ENCODE data around the gene KLK7.

KLK7 gene

DNA sequence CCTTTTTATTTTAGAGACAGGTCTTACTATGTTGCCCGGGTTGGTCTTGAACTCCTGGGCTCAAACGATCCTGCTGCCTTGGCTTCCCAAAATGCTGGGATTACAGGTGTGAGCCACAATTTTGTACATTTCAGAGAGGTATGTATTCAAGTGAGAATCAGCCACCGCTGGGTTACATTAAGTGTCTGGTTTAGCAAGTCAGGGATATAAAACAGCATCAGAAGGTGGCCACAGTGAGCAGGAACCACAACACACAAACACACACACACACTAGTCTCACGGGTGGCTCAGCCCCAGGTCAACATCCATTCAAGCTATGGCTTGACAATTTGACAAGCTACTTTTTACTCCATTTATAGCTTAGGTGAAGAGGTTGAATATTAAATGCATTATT lies 51.0 kb downstream of the KLK7 start:
- no peak for ATAC-seq
- TF ChIP-seq, protein P1, sequence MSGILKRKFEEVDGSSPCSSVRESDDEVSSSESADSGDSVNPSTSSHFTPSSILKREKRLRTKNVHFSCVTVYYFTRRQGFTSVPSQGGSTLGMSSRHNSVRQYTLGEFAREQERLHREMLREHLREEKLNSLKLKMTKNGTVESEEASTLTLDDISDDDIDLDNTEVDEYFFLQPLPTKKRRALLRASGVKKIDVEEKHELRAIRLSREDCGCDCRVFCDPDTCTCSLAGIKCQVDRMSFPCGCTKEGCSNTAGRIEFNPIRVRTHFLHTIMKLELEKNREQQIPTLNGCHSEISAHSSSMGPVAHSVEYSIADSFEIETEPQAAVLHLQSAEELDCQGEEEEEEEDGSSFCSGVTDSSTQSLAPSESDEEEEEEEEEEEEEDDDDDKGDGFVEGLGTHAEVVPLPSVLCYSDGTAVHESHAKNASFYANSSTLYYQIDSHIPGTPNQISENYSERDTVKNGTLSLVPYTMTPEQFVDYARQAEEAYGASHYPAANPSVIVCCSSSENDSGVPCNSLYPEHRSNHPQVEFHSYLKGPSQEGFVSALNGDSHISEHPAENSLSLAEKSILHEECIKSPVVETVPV (CRISPR knock-in tag; IDR thresholded peaks at IDR 0.05): no peak
- TF ChIP-seq, protein P2, sequence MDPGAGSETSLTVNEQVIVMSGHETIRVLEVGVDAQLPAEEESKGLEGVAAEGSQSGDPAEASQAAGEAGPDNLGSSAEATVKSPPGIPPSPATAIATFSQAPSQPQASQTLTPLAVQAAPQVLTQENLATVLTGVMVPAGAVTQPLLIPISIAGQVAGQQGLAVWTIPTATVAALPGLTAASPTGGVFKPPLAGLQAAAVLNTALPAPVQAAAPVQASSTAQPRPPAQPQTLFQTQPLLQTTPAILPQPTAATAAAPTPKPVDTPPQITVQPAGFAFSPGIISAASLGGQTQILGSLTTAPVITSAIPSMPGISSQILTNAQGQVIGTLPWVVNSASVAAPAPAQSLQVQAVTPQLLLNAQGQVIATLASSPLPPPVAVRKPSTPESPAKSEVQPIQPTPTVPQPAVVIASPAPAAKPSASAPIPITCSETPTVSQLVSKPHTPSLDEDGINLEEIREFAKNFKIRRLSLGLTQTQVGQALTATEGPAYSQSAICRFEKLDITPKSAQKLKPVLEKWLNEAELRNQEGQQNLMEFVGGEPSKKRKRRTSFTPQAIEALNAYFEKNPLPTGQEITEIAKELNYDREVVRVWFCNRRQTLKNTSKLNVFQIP (CRISPR knock-in tag; IDR thresholded peaks at IDR 0.05; ENCODE audit: borderline replicate concordance, low read depth): no peak
- no peak for TF ChIP-seq ISL1 (CRISPR knock-in tag; IDR thresholded peaks at IDR 0.05)
- TF ChIP-seq SNAI2 (CRISPR knock-in tag; IDR thresholded peaks at IDR 0.05): no peak
- TF ChIP-seq ZFP3 (CRISPR knock-in tag; IDR thresholded peaks at IDR 0.05): no peak
- TF ChIP-seq ZFP30 (CRISPR knock-in tag; IDR thresholded peaks at IDR 0.05): no peak
- no peak for TF ChIP-seq ESRRG (CRISPR knock-in tag; IDR thresholded peaks at IDR 0.05)

DNA sequence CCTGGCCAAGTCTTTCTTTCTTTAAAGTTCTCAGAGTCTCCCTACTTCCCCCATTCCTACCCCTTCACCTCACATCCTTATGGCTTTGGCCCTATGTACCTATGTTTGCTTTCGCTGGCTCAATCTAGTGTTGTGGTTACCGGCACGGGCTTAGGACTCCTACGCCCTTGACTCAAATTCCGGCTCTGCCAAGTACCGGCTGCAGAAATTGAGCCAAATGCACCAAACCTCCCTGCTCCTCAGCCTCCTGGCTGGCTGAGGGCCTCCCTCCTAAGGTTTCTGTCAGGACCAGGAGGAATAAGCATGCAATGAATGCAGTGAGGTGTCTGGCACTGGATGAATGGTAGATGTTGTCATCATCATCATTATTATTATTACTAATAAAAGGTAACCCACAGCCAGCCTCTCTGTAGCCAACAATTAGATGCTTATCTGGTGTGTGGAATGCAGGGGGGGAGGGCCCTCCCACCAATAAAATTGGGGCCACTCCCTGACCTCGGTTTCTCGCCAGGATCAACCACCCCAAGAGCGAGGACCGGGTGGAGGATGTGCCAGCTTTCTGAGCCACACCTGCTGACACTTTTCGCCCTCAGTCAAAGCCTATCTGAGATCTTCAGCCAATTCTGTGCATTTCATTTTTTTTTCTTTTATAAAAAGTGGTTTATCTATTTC lies 51.6 kb downstream of the KLK7 start:
- TF ChIP-seq OSR1 (CRISPR knock-in tag; IDR thresholded peaks at IDR 0.05) (no peak), TCF4 (CRISPR knock-in tag; IDR thresholded peaks at IDR 0.05; ENCODE audit: borderline replicate concordance) (no peak), RARB (CRISPR knock-in tag; IDR thresholded peaks at IDR 0.05) (no peak)
- TF ChIP-seq, protein P1 (CRISPR knock-in tag; IDR thresholded peaks at IDR 0.05): no peak
- ATAC-seq: no peak

DNA sequence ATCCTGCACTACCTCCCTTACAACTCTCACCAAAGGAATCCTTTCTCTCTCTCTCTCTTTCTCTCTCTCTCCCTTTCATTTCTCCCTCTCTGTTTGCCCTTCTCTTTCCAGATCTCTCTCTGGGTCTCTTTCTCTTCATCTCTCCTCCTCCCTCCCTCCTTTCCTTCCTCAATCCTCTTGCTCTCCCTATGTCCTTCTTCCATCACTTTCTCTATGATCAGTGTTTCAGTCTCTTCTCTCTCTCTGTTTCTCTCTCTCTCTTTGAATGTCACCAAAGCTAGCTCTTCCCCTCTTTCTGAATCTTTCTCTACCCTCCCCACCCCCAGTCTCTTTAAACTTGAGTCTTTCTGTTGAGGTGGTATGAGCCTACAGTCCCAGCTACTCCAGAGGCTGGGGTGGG lies 52.7 kb downstream of the KLK7 start:
- no peak for ATAC-seq
- TF ChIP-seq SNAI2 (CRISPR knock-in tag; IDR thresholded peaks at IDR 0.05) (no peak), ESRRG (CRISPR knock-in tag; IDR thresholded peaks at IDR 0.05) (no peak), ZNF70 (CRISPR knock-in tag; IDR thresholded peaks at IDR 0.05) (no peak), ZFP3 (CRISPR knock-in tag; IDR thresholded peaks at IDR 0.05) (no peak), TOX (CRISPR knock-in tag; IDR thresholded peaks at IDR 0.05; ENCODE audit: borderline replicate concordance) (no peak), ISL1 (CRISPR knock-in tag; IDR thresholded peaks at IDR 0.05) (no peak), RARB (CRISPR knock-in tag; IDR thresholded peaks at IDR 0.05) (no peak), ZC3H10 (CRISPR knock-in tag; IDR thresholded peaks at IDR 0.05) (no peak), ZNF8 (CRISPR knock-in tag; IDR thresholded peaks at IDR 0.05) (no peak)
- TF ChIP-seq, protein P1 (CRISPR knock-in tag; IDR thresholded peaks at IDR 0.05): no peak
- TF ChIP-seq, protein P3, sequence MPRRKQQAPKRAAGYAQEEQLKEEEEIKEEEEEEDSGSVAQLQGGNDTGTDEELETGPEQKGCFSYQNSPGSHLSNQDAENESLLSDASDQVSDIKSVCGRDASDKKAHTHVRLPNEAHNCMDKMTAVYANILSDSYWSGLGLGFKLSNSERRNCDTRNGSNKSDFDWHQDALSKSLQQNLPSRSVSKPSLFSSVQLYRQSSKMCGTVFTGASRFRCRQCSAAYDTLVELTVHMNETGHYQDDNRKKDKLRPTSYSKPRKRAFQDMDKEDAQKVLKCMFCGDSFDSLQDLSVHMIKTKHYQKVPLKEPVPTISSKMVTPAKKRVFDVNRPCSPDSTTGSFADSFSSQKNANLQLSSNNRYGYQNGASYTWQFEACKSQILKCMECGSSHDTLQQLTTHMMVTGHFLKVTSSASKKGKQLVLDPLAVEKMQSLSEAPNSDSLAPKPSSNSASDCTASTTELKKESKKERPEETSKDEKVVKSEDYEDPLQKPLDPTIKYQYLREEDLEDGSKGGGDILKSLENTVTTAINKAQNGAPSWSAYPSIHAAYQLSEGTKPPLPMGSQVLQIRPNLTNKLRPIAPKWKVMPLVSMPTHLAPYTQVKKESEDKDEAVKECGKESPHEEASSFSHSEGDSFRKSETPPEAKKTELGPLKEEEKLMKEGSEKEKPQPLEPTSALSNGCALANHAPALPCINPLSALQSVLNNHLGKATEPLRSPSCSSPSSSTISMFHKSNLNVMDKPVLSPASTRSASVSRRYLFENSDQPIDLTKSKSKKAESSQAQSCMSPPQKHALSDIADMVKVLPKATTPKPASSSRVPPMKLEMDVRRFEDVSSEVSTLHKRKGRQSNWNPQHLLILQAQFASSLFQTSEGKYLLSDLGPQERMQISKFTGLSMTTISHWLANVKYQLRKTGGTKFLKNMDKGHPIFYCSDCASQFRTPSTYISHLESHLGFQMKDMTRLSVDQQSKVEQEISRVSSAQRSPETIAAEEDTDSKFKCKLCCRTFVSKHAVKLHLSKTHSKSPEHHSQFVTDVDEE (CRISPR knock-in tag; IDR thresholded peaks at IDR 0.05): no peak

DNA sequence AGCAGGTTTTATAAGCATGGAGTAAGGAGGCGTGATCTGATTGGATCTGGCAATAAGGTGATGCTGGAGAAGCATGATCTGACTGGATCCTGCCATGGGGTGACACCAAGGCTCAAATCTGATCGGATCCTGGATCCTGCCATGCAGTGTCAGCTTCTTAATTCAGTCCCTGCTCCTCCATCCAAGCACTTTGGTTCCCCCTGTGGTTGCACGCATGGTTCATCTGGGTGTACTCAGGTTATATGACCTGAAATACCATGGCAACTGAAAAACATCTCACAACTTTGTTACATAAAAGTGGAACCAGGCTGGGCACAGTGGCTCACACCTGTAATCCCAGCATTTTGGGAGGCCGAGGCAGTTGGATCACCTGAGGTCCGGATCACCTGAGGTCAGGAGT lies 54.9 kb downstream of the KLK7 start:
- TF ChIP-seq SNAI2 (CRISPR knock-in tag; IDR thresholded peaks at IDR 0.05): no peak
- no peak for TF ChIP-seq ZNF565 (CRISPR knock-in tag; conservative IDR thresholded peaks at IDR 0.05; ENCODE audit: low read depth)
- ATAC-seq: no peak
